GM10266 (cell line): ENCODE results near the gene SCART1.
"Not testable (repeated sequence)": the region's sequence is repeated elsewhere in the genome, so short reads cannot be mapped to it uniquely, and the experiment has no call there.

Source experiments
- DNase-seq: peaks from one replicate; pipeline ENCODE4 v3.0.0; 2012; ENCODE audit errors: extremely low spot score
- TF ChIP-seq, protein P1 (sequence below): IDR thresholded peaks from 2 replicates; pipeline ENCODE4 v1.5.1; 2012; ENCODE audit warnings: mild to moderate bottlenecking, low read depth; ENCODE audit not compliant: control insufficient read depth, insufficient read depth; ENCODE audit errors: missing control alignments

Gene SCART1

DNA sequence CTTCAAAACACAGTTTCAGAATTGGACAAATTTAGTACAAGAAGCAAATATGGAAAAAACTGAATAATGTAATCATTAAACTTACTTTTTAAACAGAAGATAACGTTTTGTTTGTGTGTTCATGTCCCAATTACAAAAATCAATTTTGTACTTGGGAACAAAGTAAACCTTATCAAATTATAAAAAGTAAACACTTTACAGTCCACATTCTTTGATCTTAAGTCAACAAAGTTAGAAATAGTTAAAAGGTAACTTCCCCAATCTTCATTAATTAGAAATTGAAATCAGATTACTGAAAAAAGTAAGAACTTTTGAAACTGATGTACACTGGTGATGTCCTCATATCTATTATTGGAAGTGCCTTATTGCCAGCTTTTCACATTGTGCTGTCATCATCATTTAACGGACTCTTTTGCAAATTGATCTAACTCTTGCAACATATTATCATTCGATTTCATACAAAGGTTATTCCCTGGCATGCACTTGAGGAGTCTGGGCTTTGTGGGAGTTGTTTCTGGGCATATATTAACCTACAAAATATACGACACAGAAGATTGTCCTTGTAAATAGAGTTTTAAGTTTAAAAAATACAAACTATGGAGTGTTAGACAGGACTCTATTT, 58.3 kb downstream of the SCART1 start:
- no peak for DNase-seq
- TF ChIP-seq, protein P1, sequence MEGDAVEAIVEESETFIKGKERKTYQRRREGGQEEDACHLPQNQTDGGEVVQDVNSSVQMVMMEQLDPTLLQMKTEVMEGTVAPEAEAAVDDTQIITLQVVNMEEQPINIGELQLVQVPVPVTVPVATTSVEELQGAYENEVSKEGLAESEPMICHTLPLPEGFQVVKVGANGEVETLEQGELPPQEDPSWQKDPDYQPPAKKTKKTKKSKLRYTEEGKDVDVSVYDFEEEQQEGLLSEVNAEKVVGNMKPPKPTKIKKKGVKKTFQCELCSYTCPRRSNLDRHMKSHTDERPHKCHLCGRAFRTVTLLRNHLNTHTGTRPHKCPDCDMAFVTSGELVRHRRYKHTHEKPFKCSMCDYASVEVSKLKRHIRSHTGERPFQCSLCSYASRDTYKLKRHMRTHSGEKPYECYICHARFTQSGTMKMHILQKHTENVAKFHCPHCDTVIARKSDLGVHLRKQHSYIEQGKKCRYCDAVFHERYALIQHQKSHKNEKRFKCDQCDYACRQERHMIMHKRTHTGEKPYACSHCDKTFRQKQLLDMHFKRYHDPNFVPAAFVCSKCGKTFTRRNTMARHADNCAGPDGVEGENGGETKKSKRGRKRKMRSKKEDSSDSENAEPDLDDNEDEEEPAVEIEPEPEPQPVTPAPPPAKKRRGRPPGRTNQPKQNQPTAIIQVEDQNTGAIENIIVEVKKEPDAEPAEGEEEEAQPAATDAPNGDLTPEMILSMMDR: no peak

DNA sequence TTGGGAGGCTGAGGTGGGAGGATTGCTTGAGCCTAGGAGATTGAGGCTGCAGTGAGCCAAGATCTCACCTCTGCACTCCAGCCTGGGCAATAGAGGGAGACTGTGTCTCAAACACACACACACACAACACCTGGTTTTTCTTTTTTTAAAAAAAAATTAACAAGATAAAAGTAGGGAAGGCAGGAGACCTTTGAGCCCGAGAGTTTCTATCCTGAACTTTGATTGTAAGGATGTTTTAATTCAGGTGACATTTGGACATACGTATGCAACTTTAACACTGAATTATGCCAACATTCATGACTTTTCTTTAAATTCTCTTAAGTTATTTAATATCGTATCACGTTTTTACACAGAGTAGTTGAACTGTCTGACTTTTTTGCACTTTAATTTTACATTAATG, 61.7 kb downstream of the SCART1 start:
- TF ChIP-seq, protein P1: no peak
- no peak for DNase-seq

DNA sequence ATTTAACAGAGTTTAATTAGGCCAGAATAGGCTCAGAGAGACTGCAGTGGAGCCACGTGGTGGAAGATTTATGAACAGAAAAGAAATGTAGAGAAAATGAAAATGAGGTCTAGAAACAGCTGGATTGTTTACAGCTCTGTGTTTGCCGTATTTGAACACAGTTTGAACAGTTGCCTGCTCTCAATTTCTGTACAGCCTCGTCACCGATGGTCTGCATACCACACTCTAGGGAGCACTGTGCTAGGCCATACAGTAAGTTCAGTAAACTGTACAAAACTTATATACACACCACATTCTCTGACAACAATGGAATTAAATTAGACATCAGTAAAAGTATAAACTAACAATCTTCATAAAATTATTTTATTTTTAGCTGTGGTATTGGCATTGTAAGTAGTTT, 62.3 kb downstream of the SCART1 start:
- TF ChIP-seq, protein P1: no peak
- DNase-seq: no peak

DNA sequence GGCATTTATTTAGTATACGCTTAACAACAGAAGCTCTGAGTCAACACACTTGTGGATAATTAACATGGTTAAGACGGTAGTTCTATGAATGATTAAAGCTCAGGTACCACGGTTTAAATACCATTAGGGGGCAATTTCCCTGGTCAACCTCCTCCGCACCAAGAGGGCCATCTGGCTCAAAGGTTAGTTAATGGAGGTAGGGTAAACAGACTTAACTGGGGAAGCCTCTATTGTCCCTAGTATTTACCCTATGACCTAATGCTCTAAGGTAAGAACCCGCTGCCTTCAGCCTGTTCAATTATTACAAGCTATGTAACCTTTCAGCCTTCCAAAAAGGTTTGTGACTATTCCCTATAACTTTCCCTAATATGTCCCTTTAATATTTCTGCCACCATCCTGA, 64.8 kb downstream of the SCART1 start:
- DNase-seq: not testable (repeated sequence)
